Activated naive CD4-positive, alpha-beta T cell treated with anti-CD3 and anti-CD28 coated beads for 36 hours (primary cell): ENCODE measurements around the gene B4GALNT4. TPM values are rescaled to one million over a fixed set of nuclear protein-coding genes. Genes with fewer than 3 reads are reported as not detected.
"Not testable (repeated sequence)": the region's sequence is repeated elsewhere in the genome, so short reads cannot be mapped to it uniquely, and the experiment has no call there.

Experiments used
- CTCF ChIA-PET: fragments of 350-600 bp; sonication (Branson Sonifier 250); formaldehyde crosslinking; loops from one replicate; lab custom pipeline; 2021; ENCODE audit warnings: antibody characterized with exemption; lab: Charles Lee
- DNase-seq: peaks from one replicate; pipeline ENCODE4 v3.0.0-alpha.2; 2020
- H3K27ac Mint-ChIP-seq: one replicate; pipeline ENCODE4 v1.8.0; 2021; ENCODE audit warnings: mild to moderate bottlenecking, mixed read lengths
- H3K27me3 Mint-ChIP-seq: one replicate; pipeline ENCODE4 v1.8.0; 2021; ENCODE audit warnings: low read depth, mixed read lengths
- H3K36me3 Mint-ChIP-seq: one replicate; pipeline ENCODE4 v1.8.0; 2021; ENCODE audit warnings: low read depth, mixed read lengths
- H3K4me1 Mint-ChIP-seq: one replicate; pipeline ENCODE4 v1.8.0; 2021; ENCODE audit warnings: low read depth, mixed read lengths
- H3K4me3 Mint-ChIP-seq: one replicate; pipeline ENCODE4 v1.8.0; 2021; ENCODE audit warnings: mild to moderate bottlenecking, moderate library complexity, mixed read lengths
- H3K9me3 Mint-ChIP-seq: one replicate; pipeline ENCODE4 v1.8.0; 2021; ENCODE audit warnings: mixed read lengths
- intact Hi-C: fragments of 100-400 bp; cut with micrococcal nuclease; formaldehyde crosslinking; loops from one replicate; pipeline ENCODE4 v1.15.1; 2023
- total RNA-seq, 2 experiments: library from RNA; stranded (reverse); gene quantifications; one replicate each; pipeline ENCODE4 v1.2.3, GENCODE V29; 2021

B4GALNT4 gene
- total RNA-seq, 2 experiments from 2014 or later = 4.1 to 5.2 TPM

- Mint-ChIP-seq H3K27me3 (no peaks in the 10 kb centered on the region), H3K4me1 (peaks cover 36% of the 10 kb centered on the region), H3K4me3 (peak overlapping the region; percentile 94), H3K9me3 (no peaks in the 10 kb centered on the region), H3K27ac (peak overlapping the region; percentile 99), H3K36me3 (peaks cover 4% of the 10 kb centered on the region)
- intact Hi-C loops = loop anchor here (1.0 to 5.0 kb wide), 10 partner anchors 19 to 151 kb away; partner anchors contain the start of genes BET1L, IFITM1, PSMD13 and PTDSS2
- peak; percentile 93 for DNase-seq
- CTCF ChIA-PET = interaction anchor here (1.0 to 3.1 kb wide), 13 partner anchors 8 to 149 kb away, joined by 3 to 21 read pairs (median 8); partner anchors contain the start of genes BET1L, IFITM2 and RIC8A
These were observed 13.5 kb upstream of the B4GALNT4 start for GRCh38 chr11:355581-356458.

- H3K27me3 Mint-ChIP-seq = no peaks in the 10 kb centered on the region
- intact Hi-C loops = loop anchor here (1.0 to 5.0 kb wide), 5 partner anchors 96 to 150 kb away; partner anchors contain the start of genes BET1L, PSMD13, PTDSS2 and RIC8A
- H3K27ac Mint-ChIP-seq = no peak overlapping the region
- DNase-seq = no peak
- peaks cover 4% of the 10 kb centered on the region for H3K36me3 Mint-ChIP-seq
- H3K4me1 Mint-ChIP-seq = peaks cover 28% of the 10 kb centered on the region
- CTCF ChIA-PET = interaction anchor here (1.9 to 3.1 kb wide), 5 partner anchors 27 to 89 kb away, joined by 9 to 21 read pairs (median 13); partner anchors contain the start of gene IFITM2
- H3K4me3 Mint-ChIP-seq = no peak overlapping the region
- H3K9me3 Mint-ChIP-seq = peaks cover 1% of the 10 kb centered on the region
These were observed 12.7 kb upstream of the B4GALNT4 start for GRCh38 chr11:356610-357009.

GRCh38 chr11:357582-357981 is 11.7 kb upstream of the B4GALNT4 start:
- intact Hi-C loops = loop anchor here (2.0 to 5.0 kb wide), 3 partner anchors 95 to 149 kb away; partner anchors contain the start of genes PTDSS2 and RNH1

GRCh38 chr11:358129-358800 is 11.0 kb upstream of the B4GALNT4 start:
- no peak overlapping the region for H3K27ac Mint-ChIP-seq
- CTCF ChIA-PET = interaction anchor here (1.6 to 11.1 kb wide), 2 partner anchors 53 to 108 kb away, joined by 3 to 81 read pairs; partner anchors contain the start of gene IFITM2
- H3K27me3 Mint-ChIP-seq = no peaks in the 10 kb centered on the region
- no peak overlapping the region for H3K4me3 Mint-ChIP-seq
- intact Hi-C loops = loop anchor here (5.0 kb wide), 1 partner anchor 94 kb away; the partner anchor contains the start of gene PTDSS2
- peaks cover 17% of the 10 kb centered on the region for H3K4me1 Mint-ChIP-seq
- H3K36me3 Mint-ChIP-seq = peaks cover 4% of the 10 kb centered on the region
- no peak for DNase-seq
- peaks cover 2% of the 10 kb centered on the region for H3K9me3 Mint-ChIP-seq

More at GRCh38 chr11:357582-357981, 11.7 kb upstream of the B4GALNT4 start:
- H3K27ac Mint-ChIP-seq = no peak overlapping the region
- no peaks in the 10 kb centered on the region for H3K27me3 Mint-ChIP-seq
- H3K9me3 Mint-ChIP-seq = peaks cover 2% of the 10 kb centered on the region
- H3K36me3 Mint-ChIP-seq = peaks cover 4% of the 10 kb centered on the region
- peaks cover 23% of the 10 kb centered on the region for H3K4me1 Mint-ChIP-seq
- CTCF ChIA-PET = no interaction called here
- no peak overlapping the region for H3K4me3 Mint-ChIP-seq
- DNase-seq = no peak

GRCh38 chr11:359181-359714 is 10.1 kb upstream of the B4GALNT4 start:
- intact Hi-C loops = loop anchor here (5.0 kb wide), 1 partner anchor 93 kb away; the partner anchor contains the start of gene PTDSS2
- no peak overlapping the region for H3K4me3 Mint-ChIP-seq
- peak overlapping the region; percentile 55 for H3K27ac Mint-ChIP-seq
- peak; percentile 70 for DNase-seq
- peaks cover 2% of the 10 kb centered on the region for H3K9me3 Mint-ChIP-seq
- H3K4me1 Mint-ChIP-seq = peaks cover 9% of the 10 kb centered on the region
- H3K36me3 Mint-ChIP-seq = peaks cover 4% of the 10 kb centered on the region
- no peaks in the 10 kb centered on the region for H3K27me3 Mint-ChIP-seq
- CTCF ChIA-PET = interaction anchor here (1.6 to 11.1 kb wide), 3 partner anchors 54 to 168 kb away, joined by 3 to 81 read pairs (median 3); partner anchors contain the start of gene IFITM2

- Mint-ChIP-seq H3K27me3 (no peaks in the 10 kb centered on the region), H3K9me3 (peaks cover 2% of the 10 kb centered on the region), H3K4me1 (peaks cover 4% of the 10 kb centered on the region), H3K27ac (no peak overlapping the region), H3K4me3 (no peak overlapping the region), H3K36me3 (no peaks in the 10 kb centered on the region)
- DNase-seq = no peak
- intact Hi-C loops = no loop called here
- CTCF ChIA-PET = interaction anchor here (0.6 to 11.1 kb wide), 3 partner anchors 55 to 169 kb away, joined by 3 to 81 read pairs (median 6); partner anchors contain the start of gene IFITM2
These were observed 8.7 kb upstream of the B4GALNT4 start for GRCh38 chr11:360326-361280.

- Mint-ChIP-seq H3K4me3 (no peak overlapping the region), H3K4me1 (peaks cover 5% of the 10 kb centered on the region), H3K36me3 (no peaks in the 10 kb centered on the region), H3K27ac (no peak overlapping the region), H3K9me3 (peaks cover 2% of the 10 kb centered on the region), H3K27me3 (peaks cover 9% of the 10 kb centered on the region)
- CTCF ChIA-PET = interaction anchor here (0.7 to 11.1 kb wide), 10 partner anchors 29 to 128 kb away, joined by 3 to 81 read pairs (median 5); partner anchors contain the start of genes IFITM2 and PTDSS2
- intact Hi-C loops = no loop called here
- DNase-seq = no peak
These were observed 6.5 kb upstream of the B4GALNT4 start for GRCh38 chr11:362642-363442.

- Mint-ChIP-seq H3K27me3 (peaks cover 14% of the 10 kb centered on the region), H3K4me1 (peaks cover 10% of the 10 kb centered on the region)
- H3K36me3 Mint-ChIP-seq, H3K9me3 Mint-ChIP-seq, H3K4me3 Mint-ChIP-seq, DNase-seq, H3K27ac Mint-ChIP-seq, intact Hi-C loops: not testable (repeated sequence)
- CTCF ChIA-PET = interaction anchor here (0.6 to 11.1 kb wide), 11 partner anchors 28 to 156 kb away, joined by 3 to 81 read pairs (median 5); partner anchors contain the start of genes IFITM2 and PTDSS2
These were observed 5.9 kb upstream of the B4GALNT4 start for GRCh38 chr11:363443-363805.

GRCh38 chr11:363948-364761 is 5.1 kb upstream of the B4GALNT4 start:
- H3K27me3 Mint-ChIP-seq = peaks cover 17% of the 10 kb centered on the region
- H3K4me1 Mint-ChIP-seq = peaks cover 11% of the 10 kb centered on the region
- H3K36me3 Mint-ChIP-seq = no peaks in the 10 kb centered on the region
- peak; percentile 57 for DNase-seq
- CTCF ChIA-PET = interaction anchor here (0.6 to 11.1 kb wide), 12 partner anchors 9 to 155 kb away, joined by 3 to 81 read pairs (median 5); partner anchors contain the start of genes IFITM2 and PTDSS2
- no peak overlapping the region for H3K27ac Mint-ChIP-seq
- intact Hi-C loops = no loop called here
- H3K9me3 Mint-ChIP-seq = peaks cover 2% of the 10 kb centered on the region
- no peak overlapping the region for H3K4me3 Mint-ChIP-seq
